ENCODE data around the gene PLAU.
"Not testable (repeated sequence)": the region's sequence is repeated elsewhere in the genome, so short reads cannot be mapped to it uniquely, and the experiment has no call there.

The PLAU gene

DNA sequence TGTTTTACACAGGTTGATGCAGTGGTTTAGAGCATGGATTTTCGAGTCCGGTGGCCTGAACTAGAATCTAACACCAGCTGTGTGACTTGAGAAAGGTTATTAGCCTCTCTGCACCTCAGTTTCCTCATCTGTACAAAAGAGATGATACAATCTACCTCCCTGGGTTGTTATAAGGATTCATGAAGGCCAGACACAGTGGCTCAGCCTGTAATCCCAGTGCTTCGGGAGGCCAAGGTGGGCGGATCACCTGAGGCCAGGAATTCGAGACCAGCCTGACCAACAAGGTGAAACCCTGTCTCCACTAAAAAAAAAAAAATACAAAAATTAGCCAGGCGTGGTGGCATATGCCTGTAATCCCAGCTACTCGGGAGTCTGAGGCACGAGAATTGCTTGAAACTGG lies 8.5 kb downstream of the PLAU start:
- not testable (repeated sequence) for DNase-seq (ENCODE audit: low read depth in 2 of 3, low spot score in 1 of 3)

DNA sequence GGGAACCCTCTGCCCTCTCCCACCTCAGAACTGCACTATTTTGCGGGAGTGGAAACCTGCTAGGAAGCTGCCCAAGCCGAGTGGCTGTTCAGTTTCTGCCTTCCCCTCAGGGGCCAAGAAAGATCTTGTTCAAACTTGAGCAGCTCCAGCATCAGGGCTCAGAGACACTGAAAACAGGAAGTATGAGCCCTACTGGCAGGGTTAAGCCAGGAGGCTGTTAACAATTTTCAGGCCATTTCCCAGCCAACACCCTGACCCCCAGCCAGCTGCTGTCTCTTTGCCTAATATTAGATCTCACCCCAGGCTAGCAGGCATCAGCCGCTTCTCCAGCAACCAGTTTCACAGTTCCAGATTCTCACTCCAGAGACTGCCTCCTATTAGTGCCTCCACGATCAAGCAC lies 9.2 kb downstream of the PLAU start:
- no peak for DNase-seq (ENCODE audit: low read depth in 2 of 3, low spot score in 1 of 3)

DNA sequence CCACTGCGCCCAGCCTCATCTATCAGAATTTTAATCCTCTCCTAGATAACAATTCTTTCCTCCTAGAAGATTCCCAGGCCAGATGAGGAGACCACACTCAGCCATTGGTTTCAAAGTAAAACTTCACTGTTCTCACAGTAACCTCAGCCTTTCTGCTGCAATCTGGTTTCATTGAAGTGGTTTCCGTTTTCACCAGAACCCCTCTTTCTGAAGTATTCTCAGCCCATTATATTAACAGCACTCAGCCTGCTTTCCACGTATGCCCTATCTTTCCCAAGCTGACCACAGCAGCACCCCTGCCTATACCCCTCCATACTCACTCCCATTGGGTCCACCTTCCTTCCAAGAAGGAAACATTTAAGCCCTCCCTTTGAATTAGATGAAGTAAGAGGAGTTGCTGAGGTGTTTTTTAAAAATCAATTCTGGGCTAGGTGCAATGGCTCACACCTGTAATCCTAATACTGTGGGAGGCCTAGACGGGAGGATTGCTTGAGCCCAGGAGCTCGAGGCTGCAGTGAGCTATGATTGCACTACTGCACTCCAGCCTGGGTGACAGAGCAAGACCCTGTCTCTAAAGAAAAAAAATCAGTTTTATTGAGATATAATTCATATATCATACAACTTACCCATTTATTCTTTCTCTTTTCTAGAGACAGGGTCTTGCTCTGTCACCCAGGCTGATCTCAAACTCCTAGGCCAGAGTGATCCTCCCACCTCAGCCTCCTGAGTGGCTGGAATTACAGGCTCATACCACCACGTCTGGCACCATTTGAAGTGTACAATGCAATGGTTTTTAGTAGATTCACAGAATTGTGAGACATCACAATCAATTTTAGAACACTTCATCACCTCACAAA lies 11.3 kb downstream of the PLAU start:
- DNase-seq (ENCODE audit: low read depth in 2 of 3, low spot score in 1 of 3), result no peak

- DNase-seq (ENCODE audit: low read depth in 2 of 3, low spot score in 1 of 3), result no peak
These were observed 11.9 kb downstream of the PLAU start for GRCh38 chr10:73922864-73923133.

DNA sequence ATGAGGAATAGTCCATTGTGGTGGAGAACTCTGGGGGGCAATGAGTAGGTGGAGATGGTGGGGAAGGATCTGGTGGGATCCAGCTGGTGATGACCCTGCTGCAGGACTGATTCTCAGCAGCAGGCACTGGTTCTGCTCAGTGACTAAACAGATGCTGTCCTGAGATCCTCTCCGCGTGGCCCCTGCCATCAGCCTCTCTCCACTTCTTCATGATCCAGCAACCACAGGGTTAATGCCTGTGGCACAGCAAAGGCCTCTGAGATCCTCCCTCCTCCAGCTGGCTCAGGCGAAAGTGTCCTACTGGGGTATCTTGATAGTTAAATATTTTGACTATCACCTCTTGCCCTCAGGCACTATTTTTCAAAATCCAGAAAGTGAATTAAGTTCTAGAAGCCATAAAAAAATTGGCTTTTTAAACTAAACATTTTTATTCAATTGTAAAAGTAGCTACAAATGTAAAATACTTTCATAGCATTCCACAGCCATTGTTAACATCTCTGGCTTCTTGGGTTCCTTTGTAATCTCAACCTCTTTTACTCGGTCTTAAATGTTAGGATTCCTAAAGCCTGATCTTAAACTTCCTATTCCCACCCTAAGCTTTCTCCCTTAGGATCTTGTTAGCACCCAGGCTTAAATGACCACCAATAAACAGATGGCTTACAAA lies 13.1 kb downstream of the PLAU start:
- DNase-seq (ENCODE audit: low read depth in 2 of 3, low spot score in 1 of 3), result no peak

DNA sequence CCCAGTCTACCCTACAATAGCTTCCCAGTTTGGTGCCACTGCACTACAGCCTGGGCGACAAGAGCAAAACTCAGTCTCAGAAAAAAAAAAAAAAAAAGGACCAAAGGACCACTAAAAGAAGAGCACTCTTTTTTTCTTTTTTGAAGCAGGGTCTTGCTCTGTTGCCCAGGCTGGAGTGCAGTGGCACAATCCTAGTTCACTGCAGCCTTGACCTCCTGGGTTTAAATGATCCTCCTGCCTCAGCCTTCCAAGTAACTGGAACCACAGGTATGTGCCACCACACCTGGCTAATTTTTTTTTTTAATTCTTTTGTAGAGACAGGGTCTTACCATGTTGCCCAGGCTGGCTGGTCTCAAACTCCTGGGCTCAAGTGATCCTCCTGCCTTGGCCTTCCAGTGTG lies 14.0 kb downstream of the PLAU start:
- DNase-seq (ENCODE audit: low read depth in 2 of 3, low spot score in 1 of 3), result no peak

GRCh38 chr10:73925539-73925938 lies 14.6 kb downstream of the PLAU start:
- no peak for DNase-seq (ENCODE audit: low read depth in 2 of 3, low spot score in 1 of 3)

DNA sequence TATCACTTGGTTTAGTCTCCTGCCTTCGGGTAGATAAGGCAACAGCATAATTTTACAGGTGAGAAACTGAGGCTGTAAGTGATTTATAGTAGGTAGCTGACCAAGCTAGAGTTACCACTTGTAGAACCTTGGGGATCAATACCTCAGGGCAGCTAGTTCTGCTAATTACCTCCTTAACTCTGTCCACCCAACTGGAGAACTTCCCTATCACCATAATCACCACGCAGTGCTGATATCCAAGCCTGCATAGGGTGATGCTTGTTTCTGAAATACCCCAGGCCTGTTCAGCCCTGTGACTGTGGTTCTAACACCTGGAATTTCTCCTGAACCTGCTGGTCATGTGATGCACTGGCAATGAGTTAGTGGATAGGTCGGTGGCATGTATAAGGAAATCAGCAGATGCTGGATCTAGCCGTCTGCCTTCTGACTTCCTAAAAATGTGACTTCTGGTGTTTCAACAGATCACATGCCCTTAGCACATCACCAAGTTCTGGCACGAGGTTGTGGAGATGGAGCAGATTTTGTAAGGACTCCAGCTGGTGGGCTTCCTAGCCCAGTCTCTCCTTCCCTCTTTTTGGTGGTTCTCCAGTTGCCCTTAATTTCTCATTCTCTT lies 15.3 kb downstream of the PLAU start:
- no peak for DNase-seq (ENCODE audit: low read depth in 2 of 3, low spot score in 1 of 3)

- not testable (repeated sequence) for DNase-seq (ENCODE audit: low read depth in 2 of 3, low spot score in 1 of 3)
These were observed 19.8 kb downstream of the PLAU start for GRCh38 chr10:73930630-73931327.

DNA sequence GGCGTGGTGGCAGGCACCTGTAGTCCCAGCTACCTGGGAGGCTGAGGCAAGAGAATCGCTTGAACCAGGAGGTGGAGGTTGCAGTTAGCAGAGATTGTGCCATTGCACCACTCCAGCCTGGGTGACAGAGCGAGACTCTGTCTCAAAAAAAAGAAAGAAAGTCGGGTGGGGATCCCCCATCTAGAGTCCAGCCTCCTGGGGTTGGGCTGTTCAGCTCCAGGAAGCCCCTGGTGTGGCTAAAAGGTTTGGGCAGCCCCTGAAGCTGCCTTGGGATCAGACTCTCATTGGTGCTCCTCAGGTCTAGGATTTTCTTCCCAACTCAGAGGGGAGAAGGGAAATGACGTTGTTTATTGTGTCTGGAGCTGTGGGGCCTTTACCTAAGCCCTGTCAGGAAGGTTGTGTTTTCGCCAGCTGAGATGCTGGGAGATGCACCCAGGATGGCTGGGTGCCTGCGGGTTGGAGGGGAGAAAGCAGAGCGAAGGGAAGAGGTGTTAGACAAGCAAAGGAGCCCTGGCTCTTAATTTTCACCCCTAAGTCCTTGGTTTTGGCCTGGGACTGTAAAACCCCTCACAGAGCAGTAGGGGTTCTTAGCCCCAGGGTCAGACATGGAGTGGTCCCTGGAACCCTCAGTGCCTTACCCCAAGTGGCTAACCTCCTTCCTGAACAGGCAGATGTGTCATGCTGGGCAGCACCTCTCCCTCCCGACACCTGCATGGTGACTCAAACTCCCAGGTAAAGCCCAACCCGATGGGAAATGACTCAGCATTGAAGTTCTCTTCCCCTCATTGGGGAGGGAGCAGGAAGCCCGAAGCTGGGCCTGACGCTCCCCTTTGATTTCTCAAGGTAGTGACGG lies 21.1 kb downstream of the PLAU start:
- peak; percentile 26 to 56 (median 51) for DNase-seq (ENCODE audit: low read depth in 2 of 3, low spot score in 1 of 3)

DNA sequence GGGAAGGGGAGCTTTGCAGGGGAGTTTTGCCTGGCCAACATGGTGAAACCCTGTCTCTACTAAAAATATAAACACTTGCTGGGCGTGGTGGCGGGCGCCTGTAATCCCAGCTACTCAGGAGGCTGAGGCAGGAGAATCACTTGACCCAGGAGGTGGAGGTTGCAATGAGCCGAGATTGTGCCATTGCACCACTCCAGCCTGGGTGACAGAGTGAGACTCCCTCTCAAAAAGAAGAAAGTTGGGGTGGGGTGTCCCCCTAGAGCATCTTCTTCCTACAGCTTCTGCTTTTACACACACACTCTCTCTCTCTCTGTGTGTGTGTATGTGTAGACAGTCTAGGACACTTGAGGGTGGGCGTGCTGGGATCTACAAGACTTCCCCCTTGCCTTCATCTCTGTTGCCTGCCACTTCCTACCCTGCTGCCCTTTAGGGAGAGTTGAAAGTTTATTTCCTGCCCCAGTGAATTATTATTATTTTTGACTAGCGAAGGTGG lies 21.7 kb downstream of the PLAU start:
- no peak for DNase-seq (ENCODE audit: low read depth in 2 of 3, low spot score in 1 of 3)

DNA sequence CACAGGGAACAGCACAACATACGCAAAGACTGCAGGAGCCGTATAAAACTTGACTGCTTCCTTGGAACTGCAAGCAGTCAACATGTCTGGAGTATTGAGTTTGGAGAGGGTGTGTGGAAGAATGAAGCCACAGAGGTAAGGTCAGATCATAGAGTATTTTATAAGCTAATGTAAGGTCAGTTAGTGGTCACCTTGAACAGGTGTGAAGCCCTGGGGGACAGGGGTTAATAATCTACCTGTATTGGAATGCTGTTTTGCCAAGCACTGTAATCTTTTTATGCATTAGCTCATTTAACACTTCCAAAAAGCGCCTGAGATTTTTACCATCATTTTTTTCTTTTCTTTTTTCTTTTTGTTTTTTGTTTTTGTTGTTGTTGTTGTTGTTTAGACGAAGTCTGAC lies 23.1 kb downstream of the PLAU start:
- no peak for DNase-seq (ENCODE audit: low read depth in 2 of 3, low spot score in 1 of 3)

DNA sequence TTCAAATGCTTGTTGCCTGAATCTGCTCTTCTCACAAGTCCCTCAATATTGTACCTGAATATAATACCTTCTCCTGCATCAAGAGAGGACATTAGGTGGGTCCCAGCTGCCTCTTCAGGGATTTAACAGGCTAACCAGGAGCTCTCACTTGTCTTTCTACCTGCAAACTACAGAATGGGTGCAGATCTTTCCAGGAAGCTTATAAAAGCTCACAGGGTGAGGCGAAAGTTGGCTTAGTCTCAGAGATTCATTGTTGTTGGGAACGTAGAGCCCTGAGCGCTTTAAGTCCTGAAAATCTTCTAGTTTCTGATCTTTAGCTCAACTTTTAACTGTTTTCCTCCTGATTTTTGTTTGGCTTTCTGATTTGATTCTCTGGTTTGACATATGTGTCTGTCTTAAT lies 25.0 kb downstream of the PLAU start:
- DNase-seq (ENCODE audit: low read depth in 2 of 3, low spot score in 1 of 3), result no peak

DNA sequence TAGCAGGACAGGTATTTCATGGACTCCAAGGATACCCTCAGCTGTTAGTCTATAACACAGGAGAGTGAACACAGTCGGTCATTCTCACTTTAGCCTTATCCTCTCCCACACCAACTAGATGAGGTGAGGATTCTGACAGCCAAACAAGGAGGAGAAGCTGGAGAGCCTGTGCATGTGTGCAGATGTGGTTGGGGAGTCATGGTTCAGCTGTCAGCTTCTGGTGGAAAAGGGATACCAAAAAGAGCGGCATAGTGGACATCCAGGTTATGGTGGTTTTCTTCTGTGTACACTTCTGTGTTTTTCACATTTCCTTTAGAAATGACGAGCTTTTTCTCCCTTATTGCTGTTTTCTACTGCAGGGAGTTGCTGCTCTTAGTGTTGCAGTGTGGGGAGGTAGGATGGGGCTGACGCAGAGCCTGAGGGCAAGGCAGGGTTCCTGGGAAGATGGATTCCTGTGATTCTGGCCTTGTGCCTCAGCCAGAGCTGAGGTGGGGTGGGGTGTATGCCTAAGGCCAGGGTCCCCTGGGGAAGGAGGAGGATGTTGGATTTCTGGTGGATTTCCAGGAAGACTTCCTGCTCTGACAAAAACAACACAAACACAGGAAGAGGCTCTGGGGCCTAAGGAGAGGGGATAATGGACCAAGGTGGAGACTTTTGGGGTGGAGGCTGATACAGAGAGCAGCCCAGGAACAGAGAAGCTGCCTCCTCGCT lies 26.6 kb downstream of the PLAU start:
- no peak for DNase-seq (ENCODE audit: low read depth in 2 of 3, low spot score in 1 of 3)

DNA sequence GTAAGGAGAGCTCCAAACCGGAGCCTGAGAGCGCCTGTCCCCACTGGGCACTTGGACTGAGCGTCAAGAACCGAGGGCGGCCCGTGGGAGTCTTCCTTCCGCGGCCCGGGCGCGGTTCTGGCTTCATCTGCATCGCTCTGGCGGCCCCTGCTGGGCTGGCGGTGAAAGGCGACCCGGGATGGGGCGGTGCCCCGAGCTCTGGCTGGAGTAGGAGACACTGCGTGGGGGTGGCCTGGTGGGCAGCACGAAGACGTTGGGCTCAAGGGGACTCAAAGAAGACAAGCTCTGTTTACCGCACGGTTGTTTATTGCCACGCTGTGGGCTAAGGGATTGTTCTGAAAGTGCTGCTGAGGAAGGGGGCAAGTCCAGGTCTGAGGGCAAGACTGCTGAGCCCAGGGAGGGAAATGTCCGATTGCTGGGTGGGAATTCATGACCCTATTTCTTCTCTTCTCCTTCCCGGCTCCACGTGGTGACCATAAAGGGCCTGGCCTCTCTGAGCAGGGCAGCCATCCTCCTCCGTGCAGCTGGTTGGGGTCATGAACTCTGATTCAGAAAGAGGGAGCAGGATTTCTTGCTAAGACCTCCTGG lies 29.8 kb downstream of the PLAU start:
- peak; percentile 61 to 89 (median 80) for DNase-seq (ENCODE audit: low read depth in 2 of 3, low spot score in 1 of 3)

- no peak for DNase-seq (ENCODE audit: low read depth in 2 of 3, low spot score in 1 of 3)
These were observed 30.4 kb downstream of the PLAU start for GRCh38 chr10:73941300-73941699.

DNA sequence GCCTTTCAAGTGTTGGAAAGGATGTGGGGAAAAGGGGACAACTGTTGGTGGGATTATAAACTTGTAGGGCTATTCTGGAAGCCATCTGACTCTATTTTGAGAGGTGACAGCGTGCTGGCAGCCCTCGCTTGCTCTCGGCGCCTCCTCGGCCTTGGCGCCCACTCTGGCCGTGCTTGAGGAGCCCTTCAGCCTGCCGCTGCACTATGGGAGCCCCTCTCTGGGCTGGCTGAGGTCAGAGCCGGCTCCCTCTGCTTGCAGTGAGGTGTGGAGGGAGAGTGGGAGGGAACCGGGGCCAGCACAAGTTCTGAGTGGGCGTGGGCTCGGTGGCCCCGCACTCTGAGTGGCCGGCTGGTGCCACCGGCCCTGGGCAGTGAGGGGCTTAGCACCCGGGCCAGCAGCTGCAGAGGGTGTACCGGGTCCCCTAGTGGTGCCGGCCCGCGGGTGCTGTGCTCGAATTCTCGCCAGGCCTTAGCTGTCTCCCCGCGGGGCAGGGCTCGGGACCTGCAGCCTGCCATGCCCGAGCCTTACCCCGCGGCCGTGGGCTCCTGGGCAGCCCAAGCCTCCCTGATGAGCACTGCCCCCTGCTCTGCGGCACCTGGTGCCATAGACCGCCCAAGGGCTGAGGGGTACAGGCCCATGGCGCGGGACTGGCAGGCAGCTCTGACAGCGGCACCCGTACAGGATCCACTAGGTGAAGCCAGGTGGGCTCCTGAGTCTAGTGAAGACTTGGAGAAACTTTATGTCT lies 33.6 kb downstream of the PLAU start:
- DNase-seq (ENCODE audit: low read depth in 2 of 3, low spot score in 1 of 3), result no peak

DNA sequence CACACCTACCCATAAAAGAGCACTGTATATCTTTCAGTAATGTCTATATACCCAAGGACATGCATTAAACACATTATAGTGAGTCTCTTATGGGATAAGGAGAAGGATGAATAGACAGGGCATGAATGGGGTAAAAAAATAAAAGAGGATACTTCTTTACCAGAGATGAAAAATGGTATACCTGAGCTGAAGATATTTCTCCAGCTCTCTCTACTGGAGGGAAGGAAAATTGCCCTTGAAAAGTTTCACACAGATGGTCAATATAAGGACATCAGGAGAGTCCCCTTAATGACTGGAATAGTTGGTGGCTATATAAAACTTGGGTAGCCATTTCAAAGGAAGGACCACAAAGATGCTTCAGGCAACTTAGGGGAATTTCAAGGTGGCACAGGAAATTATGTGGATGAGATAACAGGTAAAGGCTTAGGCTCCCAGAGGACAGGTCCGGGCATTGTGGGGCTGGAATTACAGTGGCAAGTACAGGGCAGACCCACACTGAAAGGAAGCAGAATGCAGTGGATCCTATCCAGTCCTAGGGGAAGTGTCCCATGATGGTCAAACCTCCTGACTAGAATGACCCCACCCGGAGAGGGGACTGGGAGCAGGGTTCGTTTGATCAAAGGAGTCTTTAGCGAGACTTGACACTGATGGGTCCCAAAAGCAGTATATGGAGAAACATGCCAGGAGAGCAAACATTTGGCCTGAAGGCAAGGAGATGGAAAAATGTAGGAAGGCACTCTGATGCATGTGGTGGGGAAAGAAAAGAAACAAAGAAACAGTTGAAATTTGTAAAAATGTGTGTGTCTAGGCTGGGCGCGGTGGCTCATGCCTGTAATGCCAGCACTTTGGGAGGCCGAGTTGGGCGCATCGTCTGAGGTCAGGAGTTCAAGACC lies 35.6 kb downstream of the PLAU start:
- DNase-seq (ENCODE audit: low read depth in 2 of 3, low spot score in 1 of 3), result no peak
